H9 (cell line): ENCODE measurements around the gene PLD4. TPM values are rescaled to one million over a fixed set of nuclear protein-coding genes. Genes with fewer than 3 reads are reported as not detected.

Source experiments
- DNase-seq: peaks from one replicate; pipeline ENCODE4 v3.0.0-alpha.2; 2017
- H2AFZ ChIP-seq: one replicate; pipeline ENCODE4 v1.6.1; 2013; ENCODE audit warnings: mild to moderate bottlenecking, low read length, control low read depth, moderate library complexity
- H2AK5ac ChIP-seq: 2 replicates; pipeline ENCODE4 v1.6.1; 2013; ENCODE audit warnings: low read length, control low read depth, mixed read lengths; ENCODE audit not compliant: insufficient read length
- H2BK120ac ChIP-seq: one replicate; pipeline ENCODE4 v1.6.1; 2013; ENCODE audit warnings: low read depth, mild to moderate bottlenecking, low read length, control low read depth, inconsistent platforms; ENCODE audit not compliant: poor library complexity, severe bottlenecking
- H2BK12ac ChIP-seq: 2 replicates; pipeline ENCODE4 v1.6.1; 2013; ENCODE audit warnings: low read length, control low read depth, mixed read lengths, low read depth; ENCODE audit not compliant: insufficient read length
- H2BK15ac ChIP-seq: 2 replicates; pipeline ENCODE4 v1.6.1; 2013; ENCODE audit warnings: low read depth, low read length, control low read depth
- H2BK20ac ChIP-seq: one replicate; pipeline ENCODE4 v1.6.1; 2013; ENCODE audit warnings: low read depth, mild to moderate bottlenecking, low read length, control low read depth, inconsistent platforms; ENCODE audit not compliant: poor library complexity, severe bottlenecking
- H2BK5ac ChIP-seq: 2 replicates; pipeline ENCODE4 v1.6.1; 2013; ENCODE audit warnings: low read length, control low read depth, mixed read lengths; ENCODE audit not compliant: insufficient read length
- H3K14ac ChIP-seq: 2 replicates; pipeline ENCODE4 v1.6.1; 2013; ENCODE audit warnings: low read length, control low read depth; ENCODE audit not compliant: insufficient read depth
- H3K18ac ChIP-seq: 2 replicates; pipeline ENCODE4 v1.6.1; 2013; ENCODE audit warnings: low read depth, mild to moderate bottlenecking, mixed read lengths, low read length, control low read depth; ENCODE audit not compliant: insufficient read length
- H3K23ac ChIP-seq: 2 replicates; pipeline ENCODE4 v1.6.1; 2013; ENCODE audit warnings: low read length, control low read depth, mixed read lengths, low read depth; ENCODE audit not compliant: insufficient read length
- H3K23me2 ChIP-seq: 2 replicates; pipeline ENCODE4 v1.6.1; 2013; ENCODE audit warnings: low read depth, mild to moderate bottlenecking, mixed read lengths, low read length, control low read depth; ENCODE audit not compliant: insufficient read length, poor library complexity, severe bottlenecking
- H3K27ac ChIP-seq: 2 replicates; pipeline ENCODE4 v1.5.1; 2013; ENCODE audit warnings: low read length, control low read depth, mixed read lengths, low read depth; ENCODE audit not compliant: insufficient read length
- H3K27me3 ChIP-seq: 2 replicates; pipeline ENCODE4 v1.6.1; 2013; ENCODE audit warnings: low read length, control low read depth, inconsistent platforms; ENCODE audit not compliant: insufficient read depth
- H3K4ac ChIP-seq: 2 replicates; pipeline ENCODE4 v1.6.1; 2013; ENCODE audit warnings: low read depth, mild to moderate bottlenecking, control low read depth, inconsistent platforms, low read length, moderate library complexity
- H3K4me1 ChIP-seq: 2 replicates; pipeline ENCODE4 v1.6.1; 2013; ENCODE audit warnings: low read length, control low read depth, inconsistent platforms; ENCODE audit not compliant: insufficient read depth
- H3K4me2 ChIP-seq: 2 replicates; pipeline ENCODE4 v1.6.1; 2013; ENCODE audit warnings: low read length, control low read depth, mixed read lengths; ENCODE audit not compliant: insufficient read length, insufficient read depth
- H3K56ac ChIP-seq: 2 replicates; pipeline ENCODE4 v1.6.1; 2013; ENCODE audit warnings: low read depth, mild to moderate bottlenecking, mixed read lengths, low read length, control low read depth; ENCODE audit not compliant: insufficient read length
- H3K79me1 ChIP-seq: 2 replicates; pipeline ENCODE4 v1.6.1; 2013; ENCODE audit warnings: low read depth, mild to moderate bottlenecking, moderate library complexity, low read length, control low read depth, inconsistent platforms; ENCODE audit not compliant: insufficient read depth, poor library complexity, severe bottlenecking
- H3K79me2 ChIP-seq: 2 replicates; pipeline ENCODE4 v1.6.1; 2013; ENCODE audit warnings: low read length, control low read depth, inconsistent platforms; ENCODE audit not compliant: insufficient read depth
- H3K9ac ChIP-seq: 2 replicates; pipeline ENCODE4 v1.6.1; 2013; ENCODE audit warnings: low read length, control low read depth, mixed read lengths; ENCODE audit not compliant: insufficient read length; ENCODE audit errors: extremely low read depth
- H3K9me3 ChIP-seq: one replicate; pipeline ENCODE4 v1.6.1; 2013; ENCODE audit warnings: low read depth, low read length, inconsistent platforms; ENCODE audit not compliant: control insufficient read depth
- H3T11ph ChIP-seq: one replicate; pipeline ENCODE4 v1.6.1; 2013; ENCODE audit warnings: mild to moderate bottlenecking, low read length, control low read depth, inconsistent platforms
- H4K20me1 ChIP-seq: one replicate; pipeline ENCODE4 v1.6.1; 2013; ENCODE audit not compliant: control insufficient read depth, insufficient read length, insufficient read depth
- H4K5ac ChIP-seq: 2 replicates; pipeline ENCODE4 v1.6.1; 2013; ENCODE audit warnings: low read depth, mild to moderate bottlenecking, mixed read lengths, low read length, control low read depth; ENCODE audit not compliant: insufficient read length
- H4K8ac ChIP-seq: replicated peaks from 2 replicates; pipeline ENCODE4 v1.6.1; 2013; ENCODE audit warnings: low read length, control low read depth, mixed read lengths, low read depth; ENCODE audit not compliant: insufficient read length
- H4K91ac ChIP-seq: 2 replicates; pipeline ENCODE4 v1.6.1; 2013; ENCODE audit warnings: low read depth, mild to moderate bottlenecking, moderate library complexity, mixed read lengths, low read length, control low read depth; ENCODE audit not compliant: insufficient read length
- H3K27ac Mint-ChIP-seq, 3 experiments: 2 replicates in 2 of 3; 3 replicates in 1 of 3; pipeline ENCODE4 v1.8.0; 2020 to 2021; ENCODE audit warnings: mixed read lengths in 3 of 3, mild to moderate bottlenecking in 1 of 3, moderate library complexity in 1 of 3
- H3K27me3 Mint-ChIP-seq: 2 replicates; pipeline ENCODE4 v1.8.0; 2021; ENCODE audit warnings: low read depth, mild to moderate bottlenecking, moderate library complexity, mixed read lengths
- H3K36me3 Mint-ChIP-seq, 3 experiments: 2 replicates in 2 of 3; 3 replicates in 1 of 3; pipeline ENCODE4 v1.8.0; 2020 to 2021; ENCODE audit warnings: low read depth in 3 of 3, mixed read lengths in 3 of 3; ENCODE audit not compliant: insufficient read depth in 1 of 3
- H3K4me1 Mint-ChIP-seq, 2 experiments: 2 replicates each; pipeline ENCODE4 v1.8.0; 2020; ENCODE audit warnings: mixed read lengths in 2 of 2
- H3K4me3 Mint-ChIP-seq, 2 experiments: 2 replicates in 1 of 2; 3 replicates in 1 of 2; pipeline ENCODE4 v1.8.0; 2020 to 2021; ENCODE audit warnings: mild to moderate bottlenecking in 2 of 2, mixed read lengths in 2 of 2, moderate library complexity in 1 of 2
- H3K9me3 Mint-ChIP-seq, 2 experiments: 2 replicates in 1 of 2; 3 replicates in 1 of 2; pipeline ENCODE4 v1.8.0; 2020; ENCODE audit warnings: mild to moderate bottlenecking in 2 of 2, mixed read lengths in 2 of 2, moderate library complexity in 1 of 2
- CTCF ChIP-seq: fragments of 200-600 bp; sonication (generic); conservative IDR thresholded peaks from 3 replicates; pipeline ENCODE4 v1.8.0; 2021; ENCODE audit warnings: antibody characterized with exemption, mild to moderate bottlenecking
- WGBS: extraction: QIAGEN DNeasy Blood & Tissue Kit; methylation state at CpG from one replicate; pipeline ENCODE4 v1.1.7; 2013; ENCODE audit warnings: missing lambda C conversion rate, low lambda C conversion rate, mixed read lengths; ENCODE audit not compliant: insufficient read length; ENCODE audit errors: extremely low coverage; 5-methylcytosine and 5-hydroxymethylcytosine counted together
- total RNA-seq: library from RNA; stranded (reverse); gene quantifications from 2 replicates; pipeline ENCODE4 v1.2.1, GENCODE V29; 2021

PLD4 gene
- total RNA-seq, 1 experiment from 2014 or later, result not detected

- H4K20me1 ChIP-seq, result no peaks in the 10 kb centered on the region
- H3K4me1 Mint-ChIP-seq, result peaks cover 0 to 7% of the 10 kb centered on the region in 2 experiments; a peak in 2 of 4 replicates
- DNase-seq, result no peak
These were observed 13.2 kb downstream of the PLD4 start for GRCh38 chr14:104937694-104938365.

More at GRCh38 chr14:104937694-104938365, 13.2 kb downstream of the PLD4 start:
- no peaks in the 10 kb centered on the region for H3K23me2 ChIP-seq
- no peaks in the 10 kb centered on the region for H3K9me3 ChIP-seq
- no peak overlapping the region for H3K56ac ChIP-seq
- no peak overlapping the region for H4K5ac ChIP-seq
- no peaks in the 10 kb centered on the region for H3K79me2 ChIP-seq
- H4K91ac ChIP-seq, result no peak overlapping the region
- H3T11ph ChIP-seq, result no peak overlapping the region
- peaks cover 13% of the 10 kb centered on the region; the same call in 1 of the 2 replicates for H3K27me3 ChIP-seq
- Mint-ChIP-seq H3K4me3 (no peak overlapping the region), H3K36me3 (no peaks in the 10 kb centered on the region), H3K9me3 (peaks cover 0 to 6% of the 10 kb centered on the region in 2 experiments; a peak in 2 of 5 replicates), H3K27ac (no peak overlapping the region), H3K27me3 (peaks cover 78% of the 10 kb centered on the region)
- no peaks in the 10 kb centered on the region for H3K79me1 ChIP-seq
- no peaks in the 10 kb centered on the region for H3K4me1 ChIP-seq
- H3K9ac ChIP-seq, result no peak overlapping the region
- no peak overlapping the region for H4K8ac ChIP-seq
- no peak overlapping the region for H2BK12ac ChIP-seq
- no peak overlapping the region for H2BK20ac ChIP-seq
- no peak for TF ChIP-seq CTCF
- H3K14ac ChIP-seq, result no peak overlapping the region
- H3K18ac ChIP-seq, result no peak overlapping the region
- no peak overlapping the region for H2BK15ac ChIP-seq
- H3K27ac ChIP-seq, result no peak overlapping the region
- H2BK120ac ChIP-seq, result no peak overlapping the region
- H2AK5ac ChIP-seq, result no peak overlapping the region
- no peak overlapping the region for H3K4me2 ChIP-seq
- H2BK5ac ChIP-seq, result no peak overlapping the region
- H2AFZ ChIP-seq, result no peak overlapping the region
- no CpG with 5 or more reads among the region's 11 CpGs for WGBS
- no peak overlapping the region for H3K4ac ChIP-seq
- H3K23ac ChIP-seq, result no peak overlapping the region
